Osteoblast (primary cell): ENCODE measurements around the gene REXO4. TPM values are rescaled to one million over a fixed set of nuclear protein-coding genes. Genes with fewer than 3 reads are reported as not detected.

Experiments
- DNase-seq: peaks from one replicate; pipeline ENCODE4 v3.0.0; 2011; ENCODE audit warnings: low spot score, mixed read lengths; ENCODE audit not compliant: insufficient read length; ENCODE audit errors: missing footprints
- H2AFZ ChIP-seq: 2 replicates; pipeline ENCODE4 v1.6.0; 2011; ENCODE audit warnings: mild to moderate bottlenecking, low read length
- H3K27ac ChIP-seq: 2 replicates; pipeline ENCODE4 v1.5.1; 2011; ENCODE audit warnings: mild to moderate bottlenecking, low read depth, low read length, moderate library complexity
- H3K27me3 ChIP-seq: 2 replicates; pipeline ENCODE4 v1.6.0; 2012; ENCODE audit warnings: mild to moderate bottlenecking, control low read depth, inconsistent platforms, low read length, moderate library complexity; ENCODE audit not compliant: insufficient read depth
- H3K36me3 ChIP-seq: 2 replicates; pipeline ENCODE4 v1.5.1; 2011; ENCODE audit warnings: mild to moderate bottlenecking, low read length, control low read depth, moderate library complexity; ENCODE audit not compliant: insufficient read depth
- H3K4me1 ChIP-seq: 2 replicates; pipeline ENCODE4 v1.5.1; 2011; ENCODE audit warnings: mild to moderate bottlenecking, low read length, control low read depth, moderate library complexity; ENCODE audit not compliant: insufficient read depth
- H3K4me2 ChIP-seq: 2 replicates; pipeline ENCODE4 v1.6.0; 2011; ENCODE audit warnings: mild to moderate bottlenecking, low read length; ENCODE audit not compliant: insufficient read depth
- H3K4me3 ChIP-seq: fragments of 200-600 bp; sonication (generic); 3 replicates; pipeline ENCODE4 v1.5.1; 2012; ENCODE audit warnings: mild to moderate bottlenecking, low read length, inconsistent platforms; ENCODE audit not compliant: insufficient read depth
- H3K79me2 ChIP-seq: 2 replicates; pipeline ENCODE4 v1.6.0; 2012; ENCODE audit warnings: mild to moderate bottlenecking, low read length, control low read depth, inconsistent platforms; ENCODE audit not compliant: insufficient read depth
- H3K9me3 ChIP-seq: 2 replicates; pipeline ENCODE4 v1.5.1; 2011; ENCODE audit warnings: low read depth, low read length, control low read depth
- H4K20me1 ChIP-seq: 2 replicates; pipeline ENCODE4 v1.6.0; 2012; ENCODE audit warnings: mild to moderate bottlenecking, low read length, control low read depth; ENCODE audit not compliant: insufficient read depth
- total RNA-seq: library from RNA; depleted of rRNA; stranded (reverse); fragments of >200 nt; gene quantifications from 2 replicates; pipeline ENCODE4 v1.2.3, GENCODE V29; 2012
- TF ChIP-seq, protein P1 (sequence below): IDR thresholded peaks from 2 replicates; pipeline ENCODE4 v1.5.1; 2011; ENCODE audit warnings: mild to moderate bottlenecking, low read depth, low read length, moderate library complexity; ENCODE audit errors: extremely low read depth

The REXO4 gene
- total RNA-seq, 1 donor = 11.9 TPM

DNA sequence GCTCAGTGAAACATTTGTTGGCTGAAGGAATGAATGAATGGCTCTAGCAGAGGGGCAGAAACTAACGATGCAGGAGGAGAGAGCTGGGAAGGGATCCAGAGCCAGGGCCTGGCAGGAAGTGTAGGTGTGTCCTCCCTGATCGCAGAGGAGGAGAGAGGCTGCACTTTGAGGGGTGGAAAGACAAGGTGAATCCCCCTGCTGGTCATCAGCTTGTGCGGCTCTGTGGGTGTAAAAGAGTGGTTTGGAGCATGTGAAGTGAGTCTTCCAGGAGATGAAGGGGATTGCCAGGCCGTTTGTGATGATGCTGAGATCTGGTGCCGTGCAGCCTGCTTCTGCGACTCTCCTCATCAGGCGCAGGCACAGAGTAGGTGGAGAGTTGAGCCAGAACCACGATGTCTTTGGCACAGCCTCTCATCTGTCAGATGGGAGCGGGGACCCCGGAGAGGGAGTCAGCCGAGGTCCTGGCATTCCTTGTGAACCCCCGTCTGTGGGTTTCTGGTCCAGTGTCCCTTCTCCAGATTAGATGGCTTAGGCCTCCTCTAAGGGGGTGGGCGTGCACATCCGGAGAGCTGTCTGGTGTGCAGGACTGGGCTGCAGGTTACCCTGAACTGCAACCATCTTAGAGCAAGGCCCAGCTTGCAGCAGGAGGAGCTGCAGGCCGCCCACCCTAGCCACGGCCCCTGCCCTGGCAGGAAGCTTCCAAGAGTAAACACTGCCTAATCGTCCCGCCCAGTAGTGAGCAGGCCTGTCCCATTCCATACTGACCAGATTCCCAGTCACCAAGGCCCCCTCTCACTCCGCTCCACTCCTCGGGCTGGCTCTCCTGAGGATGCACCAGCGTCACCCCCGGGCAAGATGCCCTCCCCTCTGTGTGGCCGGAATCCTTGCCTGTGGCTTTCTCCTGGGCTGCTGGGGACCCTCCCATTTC, 4.1 kb upstream of the REXO4 start, which contains the start of gene ADAMTS13:
ADAMTS13 (plus strand) TSS at position 753 of the 928 bp plus-strand sequence; CDS start at position 830, 77 bp downstream.
- Histone ChIP-seq H3K27me3 (peaks cover 2% of the 10 kb centered on the region), H2AFZ (peak within 1 kb of the TSS; percentile 20), H3K4me3 (no peak within 1 kb of the TSS), H3K9me3 (no peaks in the 10 kb centered on the region), H3K27ac (no peak within 1 kb of the TSS), H4K20me1 (no peaks in the 10 kb centered on the region), H3K4me2 (no peak within 1 kb of the TSS), H3K36me3 (no peaks in the 10 kb centered on the region), H3K4me1 (peaks cover 2% of the 10 kb centered on the region), H3K79me2 (peaks cover 7% of the 10 kb centered on the region)
- TF ChIP-seq, protein P1, sequence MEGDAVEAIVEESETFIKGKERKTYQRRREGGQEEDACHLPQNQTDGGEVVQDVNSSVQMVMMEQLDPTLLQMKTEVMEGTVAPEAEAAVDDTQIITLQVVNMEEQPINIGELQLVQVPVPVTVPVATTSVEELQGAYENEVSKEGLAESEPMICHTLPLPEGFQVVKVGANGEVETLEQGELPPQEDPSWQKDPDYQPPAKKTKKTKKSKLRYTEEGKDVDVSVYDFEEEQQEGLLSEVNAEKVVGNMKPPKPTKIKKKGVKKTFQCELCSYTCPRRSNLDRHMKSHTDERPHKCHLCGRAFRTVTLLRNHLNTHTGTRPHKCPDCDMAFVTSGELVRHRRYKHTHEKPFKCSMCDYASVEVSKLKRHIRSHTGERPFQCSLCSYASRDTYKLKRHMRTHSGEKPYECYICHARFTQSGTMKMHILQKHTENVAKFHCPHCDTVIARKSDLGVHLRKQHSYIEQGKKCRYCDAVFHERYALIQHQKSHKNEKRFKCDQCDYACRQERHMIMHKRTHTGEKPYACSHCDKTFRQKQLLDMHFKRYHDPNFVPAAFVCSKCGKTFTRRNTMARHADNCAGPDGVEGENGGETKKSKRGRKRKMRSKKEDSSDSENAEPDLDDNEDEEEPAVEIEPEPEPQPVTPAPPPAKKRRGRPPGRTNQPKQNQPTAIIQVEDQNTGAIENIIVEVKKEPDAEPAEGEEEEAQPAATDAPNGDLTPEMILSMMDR = peak; percentile 24
- peak; percentile 82 for DNase-seq

- Histone ChIP-seq H2AFZ (no peak overlapping the region), H3K27me3 (peaks cover 2% of the 10 kb centered on the region), H3K4me3 (no peak overlapping the region), H3K79me2 (peaks cover 22% of the 10 kb centered on the region), H3K36me3 (no peaks in the 10 kb centered on the region), H3K4me2 (no peak overlapping the region), H3K4me1 (peaks cover 9% of the 10 kb centered on the region), H4K20me1 (no peaks in the 10 kb centered on the region), H3K9me3 (no peaks in the 10 kb centered on the region), H3K27ac (no peak overlapping the region)
- TF ChIP-seq, protein P1 = no peak
- peak; percentile 13 for DNase-seq
These were observed 2.6 kb upstream of the REXO4 start for GRCh38 chr9:133420392-133420827.

GRCh38 chr9:133419005-133419404, 1.2 kb upstream of the REXO4 start:
- H3K27ac ChIP-seq = no peak overlapping the region
- H3K4me3 ChIP-seq = no peak overlapping the region
- H3K4me1 ChIP-seq = peaks cover 9% of the 10 kb centered on the region
- H3K27me3 ChIP-seq = peaks cover 2% of the 10 kb centered on the region
- H4K20me1 ChIP-seq = peaks cover 2% of the 10 kb centered on the region
- peaks cover 7% of the 10 kb centered on the region for H3K36me3 ChIP-seq
- H3K4me2 ChIP-seq = peak overlapping the region; percentile 92
- DNase-seq = peak; percentile 41
- peaks cover 36% of the 10 kb centered on the region for H3K79me2 ChIP-seq
- H3K9me3 ChIP-seq = no peaks in the 10 kb centered on the region
- H2AFZ ChIP-seq = no peak overlapping the region
- TF ChIP-seq, protein P1 = no peak

DNA sequence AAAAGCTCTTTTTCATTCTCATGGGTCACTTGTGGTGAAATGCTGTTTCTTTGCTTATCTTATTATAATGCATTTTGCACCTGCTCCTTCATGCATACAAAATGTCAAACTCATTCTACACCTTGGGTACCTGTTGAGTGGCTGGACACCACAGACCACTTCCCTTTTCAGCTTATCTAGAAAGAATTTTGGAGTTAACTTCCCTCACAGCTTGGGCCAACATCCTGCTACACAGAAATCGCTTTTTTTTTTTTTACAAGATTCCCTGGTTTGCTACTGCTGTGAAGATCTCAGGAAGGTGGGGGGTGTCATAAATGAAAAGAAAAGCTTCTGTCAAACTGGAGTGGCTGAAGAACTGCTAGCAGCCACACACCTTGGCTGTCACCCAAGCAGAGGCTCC, 2.6 kb downstream of the REXO4 start:
- peaks cover 52% of the 10 kb centered on the region for H3K79me2 ChIP-seq
- peaks cover 36% of the 10 kb centered on the region for H3K36me3 ChIP-seq
- H3K9me3 ChIP-seq = no peaks in the 10 kb centered on the region
- no peak overlapping the region for H3K4me3 ChIP-seq
- H3K4me2 ChIP-seq = no peak overlapping the region
- TF ChIP-seq, protein P1 = no peak
- no peak overlapping the region for H2AFZ ChIP-seq
- H3K4me1 ChIP-seq = peaks cover 9% of the 10 kb centered on the region
- no peaks in the 10 kb centered on the region for H3K27me3 ChIP-seq
- no peak overlapping the region for H3K27ac ChIP-seq
- no peak for DNase-seq
- peaks cover 9% of the 10 kb centered on the region for H4K20me1 ChIP-seq
